DMS153 treated with DMSO at 0.1 percent for 48 hours (cell line): ENCODE results near the gene CSNK2A1.
"Not testable (repeated sequence)": the region's sequence is repeated elsewhere in the genome, so short reads cannot be mapped to it uniquely, and the experiment has no call there.

ENCODE experiments used
- DNase-seq: peaks from one replicate; lab custom pipeline; 2025; ENCODE audit not compliant: unreplicated experiment; lab: John Stamatoyannopoulos, UW

Gene CSNK2A1

GRCh38 chr20:460707-461106 is 82.9 kb downstream of the CSNK2A1 start:
- no peak for DNase-seq

- DNase-seq, result no peak
These were observed 83.4 kb downstream of the CSNK2A1 start for GRCh38 chr20:460180-460579.

GRCh38 chr20:458776-459175 is 84.8 kb downstream of the CSNK2A1 start:
- DNase-seq, result no peak

- no peak for DNase-seq
These were observed 88.6 kb downstream of the CSNK2A1 start for GRCh38 chr20:454951-455350.

- DNase-seq, result not testable (repeated sequence)
These were observed 91.6 kb downstream of the CSNK2A1 start for GRCh38 chr20:452021-452420.

GRCh38 chr20:445514-446336 is 97.9 kb downstream of the CSNK2A1 start:
- DNase-seq, result no peak

- no peak for DNase-seq
These were observed 98.6 kb downstream of the CSNK2A1 start for GRCh38 chr20:444862-445426.

- DNase-seq, result no peak
These were observed 99.5 kb downstream of the CSNK2A1 start for GRCh38 chr20:444117-444516.

GRCh38 chr20:443223-443775 is 100.3 kb downstream of the CSNK2A1 start:
- no peak for DNase-seq

GRCh38 chr20:440636-441035 is 103.0 kb downstream of the CSNK2A1 start:
- no peak for DNase-seq

GRCh38 chr20:440148-440547 is 103.4 kb downstream of the CSNK2A1 start:
- no peak for DNase-seq

GRCh38 chr20:438571-439469 is 104.8 kb downstream of the CSNK2A1 start:
- no peak for DNase-seq

GRCh38 chr20:437787-438486 is 105.7 kb downstream of the CSNK2A1 start:
- no peak for DNase-seq

GRCh38 chr20:436476-436875 is 107.1 kb downstream of the CSNK2A1 start:
- DNase-seq, result no peak

GRCh38 chr20:435558-435957 is 108.0 kb downstream of the CSNK2A1 start:
- DNase-seq, result no peak

- DNase-seq, result no peak
These were observed 108.8 kb downstream of the CSNK2A1 start for GRCh38 chr20:434661-435419.

GRCh38 chr20:434221-434620 is 109.4 kb downstream of the CSNK2A1 start:
- no peak for DNase-seq

GRCh38 chr20:433300-433975 is 110.2 kb downstream of the CSNK2A1 start:
- no peak for DNase-seq

GRCh38 chr20:432677-433299 is 110.8 kb downstream of the CSNK2A1 start:
- no peak for DNase-seq
